Right lobe of liver (tissue), 4 donors: ENCODE data around the gene BCDIN3D.

Experiments used
- CTCF ChIP-seq, 4 donors: fragments of 200-600 bp in 3 of 4; fragments of 450-650 bp in 1 of 4; IDR thresholded peaks; one replicate each; pipeline versions ENCODE4 v1.5.1 to v1.8.0; 2016 to 2022; ENCODE audit warnings: antibody characterized with exemption in 4 of 4, mild to moderate bottlenecking in 2 of 4
- POLR2A ChIP-seq: fragments of 450-650 bp; IDR thresholded peaks from one replicate; pipeline ENCODE4 v1.6.1; 2017; ENCODE audit warnings: antibody characterized with exemption, mild to moderate bottlenecking
- donor health status: DM: no; HTN: no; CAD: no.
- donor health status: DM: no; HTN: no; CAD: no.
- donor health status: DM: no; HTN: yes; CAD: no.

- TF ChIP-seq POLR2A (no peak), CTCF (IDR thresholded peaks at IDR 0.05) (no peak)
These were observed 16.9 kb downstream of the BCDIN3D start for GRCh38 chr12:49825971-49826421.
